Measurements from ENCODE around the gene PDLIM4.

PDLIM4 gene

DNA sequence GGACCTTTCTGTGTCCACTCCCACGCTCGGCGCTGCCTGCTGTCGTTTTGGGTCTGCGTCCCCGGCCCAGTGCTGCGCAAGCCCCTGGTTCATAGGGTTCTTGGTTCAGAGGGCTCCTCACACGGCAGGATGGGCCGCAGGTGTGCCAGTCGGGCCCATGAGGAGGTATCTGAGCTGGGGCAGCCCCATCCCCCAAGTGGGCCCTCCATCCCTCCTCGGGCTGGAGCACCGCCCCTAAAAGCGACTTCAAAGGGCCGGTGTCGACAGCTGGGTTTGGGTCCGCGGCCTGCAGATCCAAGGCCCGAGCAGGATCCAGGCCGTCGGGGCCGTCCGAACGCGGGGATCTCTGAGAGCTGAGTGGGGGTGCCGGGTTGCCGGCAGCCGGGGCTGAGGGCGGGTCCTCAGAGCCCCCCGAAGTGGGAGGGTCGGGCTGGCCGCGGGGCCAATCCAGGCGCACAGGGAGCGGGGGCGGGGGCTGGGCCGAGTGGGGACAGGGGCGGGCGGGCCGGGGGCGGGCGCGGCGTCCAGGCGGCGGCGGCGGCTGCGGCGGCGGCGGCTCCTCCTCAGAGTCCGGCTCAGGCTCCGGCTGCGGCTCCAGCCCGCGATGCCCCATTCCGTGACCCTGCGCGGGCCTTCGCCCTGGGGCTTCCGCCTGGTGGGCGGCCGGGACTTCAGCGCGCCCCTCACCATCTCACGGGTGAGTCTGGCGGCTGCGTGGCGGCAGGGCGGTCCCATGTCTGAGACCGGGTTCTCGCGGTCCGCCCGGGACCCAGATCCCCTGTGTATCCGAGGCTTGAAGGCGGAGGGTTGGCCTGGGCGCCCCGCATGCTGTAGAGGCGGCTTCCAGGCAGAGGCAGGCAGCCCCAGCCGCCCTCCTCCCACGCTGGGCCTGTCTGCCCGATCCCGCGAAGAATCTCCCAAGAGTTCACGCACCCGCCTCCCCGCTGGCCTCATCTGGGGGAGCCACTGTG lies at the start of gene PDLIM4:
Gene PDLIM4 (plus strand): TSS at position 566 of the 971 bp plus-strand sequence. CDS start 39 bp downstream, at position 605.
- peak; percentile 54 for DNase-seq

DNA sequence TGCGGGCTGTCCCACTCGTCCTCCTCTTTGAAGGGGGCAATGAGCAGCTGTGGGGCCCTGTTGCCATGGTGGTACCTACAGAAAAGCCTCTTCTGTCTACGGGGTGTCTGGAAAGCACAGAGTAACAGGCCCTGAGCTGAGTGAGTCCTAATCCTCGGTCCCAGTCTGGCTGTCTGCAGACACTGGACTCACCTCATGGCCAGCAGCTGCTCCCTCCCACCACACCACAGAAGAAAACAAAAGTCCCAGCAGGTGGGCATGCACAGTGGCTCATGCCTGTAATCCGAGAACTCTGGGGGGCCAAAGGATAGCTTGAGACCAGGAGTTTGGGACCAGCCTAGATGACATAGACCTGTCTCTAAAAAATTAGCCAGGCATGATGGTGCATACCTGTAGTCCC lies 49.7 kb upstream of the PDLIM4 start:
- DNase-seq: peak; percentile 30

DNA sequence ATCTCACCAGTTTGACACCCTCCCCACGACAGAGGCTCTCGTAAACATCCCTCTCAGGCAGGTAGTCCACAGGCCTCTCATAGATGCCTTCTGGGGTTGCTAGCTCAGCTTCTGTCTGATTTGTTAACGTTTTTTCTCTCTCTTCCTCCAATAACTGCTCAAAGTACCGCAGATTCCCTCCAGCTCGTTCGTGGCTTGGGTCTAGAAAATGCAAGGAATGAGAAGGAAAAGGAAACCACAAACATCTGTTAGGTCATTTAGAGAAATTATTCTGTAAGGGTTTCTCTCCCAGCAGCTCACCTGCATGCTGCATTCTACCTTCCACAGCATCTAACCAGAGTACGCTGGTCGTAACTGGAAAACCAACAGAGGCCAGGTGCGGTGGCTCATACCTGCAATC lies 48.4 kb upstream of the PDLIM4 start:
- no peak for DNase-seq

DNA sequence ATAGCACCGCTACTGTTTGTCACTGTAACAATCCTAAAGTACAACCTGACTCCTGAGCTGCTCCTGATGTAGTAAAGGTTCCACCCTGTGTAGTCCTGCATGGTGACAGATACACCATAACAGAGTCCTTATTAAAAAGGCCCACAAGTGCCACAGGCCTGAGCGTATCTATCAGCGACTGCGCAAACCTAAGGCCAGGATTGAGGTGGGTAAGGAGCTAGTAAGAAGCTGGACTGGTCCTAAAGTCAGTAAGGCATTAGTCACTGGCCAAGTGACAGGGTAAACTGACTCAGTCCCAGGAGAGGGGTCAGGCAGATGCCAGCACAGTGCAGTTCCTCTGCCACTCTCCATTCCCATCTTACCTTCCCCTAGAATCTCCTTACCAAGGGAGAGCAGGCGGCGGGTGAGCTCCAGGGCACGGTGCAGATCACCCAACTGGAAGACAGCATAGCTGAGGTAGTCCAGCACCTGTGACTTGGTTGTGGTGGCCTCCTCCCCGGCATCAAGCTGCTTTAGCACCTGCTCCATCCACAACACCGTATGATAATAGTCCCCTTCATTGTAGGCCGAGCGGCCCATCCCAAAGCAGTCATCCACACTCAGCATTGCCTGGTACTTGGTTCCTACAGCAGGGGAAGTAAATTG lies 47.5 kb upstream of the PDLIM4 start:
- peak; percentile 29 for DNase-seq

GRCh38 chr5:132210944-132211343 lies 46.6 kb upstream of the PDLIM4 start:
- DNase-seq: no peak

DNA sequence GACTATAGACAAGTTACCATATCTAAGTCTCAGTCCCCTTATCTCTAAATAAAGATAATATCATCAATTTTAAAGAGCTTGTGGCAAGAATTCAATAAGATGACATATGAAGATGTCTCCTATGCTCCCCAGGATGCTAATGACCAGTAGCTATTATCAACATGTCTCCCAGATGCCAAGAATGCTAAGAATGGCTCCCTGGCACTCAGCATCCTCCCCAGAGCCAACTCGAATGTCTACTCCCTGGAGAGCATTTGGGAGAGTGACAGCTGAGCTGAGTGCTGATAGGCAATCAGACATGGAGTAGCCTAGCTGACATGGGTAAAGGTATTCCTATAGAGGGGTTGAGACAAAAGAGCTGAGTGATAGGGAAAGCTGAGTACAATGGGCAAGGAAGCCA lies 45.7 kb upstream of the PDLIM4 start:
- DNase-seq: no peak

GRCh38 chr5:132213666-132214065 lies 43.8 kb upstream of the PDLIM4 start:
- no peak for DNase-seq

- no peak for DNase-seq
Measured at GRCh38 chr5:132214491-132214890, 43.0 kb upstream of the PDLIM4 start.

- no peak for DNase-seq
Measured at GRCh38 chr5:132215329-132215728, 42.2 kb upstream of the PDLIM4 start.

GRCh38 chr5:132218321-132218720 lies 39.2 kb upstream of the PDLIM4 start:
- DNase-seq: no peak

DNA sequence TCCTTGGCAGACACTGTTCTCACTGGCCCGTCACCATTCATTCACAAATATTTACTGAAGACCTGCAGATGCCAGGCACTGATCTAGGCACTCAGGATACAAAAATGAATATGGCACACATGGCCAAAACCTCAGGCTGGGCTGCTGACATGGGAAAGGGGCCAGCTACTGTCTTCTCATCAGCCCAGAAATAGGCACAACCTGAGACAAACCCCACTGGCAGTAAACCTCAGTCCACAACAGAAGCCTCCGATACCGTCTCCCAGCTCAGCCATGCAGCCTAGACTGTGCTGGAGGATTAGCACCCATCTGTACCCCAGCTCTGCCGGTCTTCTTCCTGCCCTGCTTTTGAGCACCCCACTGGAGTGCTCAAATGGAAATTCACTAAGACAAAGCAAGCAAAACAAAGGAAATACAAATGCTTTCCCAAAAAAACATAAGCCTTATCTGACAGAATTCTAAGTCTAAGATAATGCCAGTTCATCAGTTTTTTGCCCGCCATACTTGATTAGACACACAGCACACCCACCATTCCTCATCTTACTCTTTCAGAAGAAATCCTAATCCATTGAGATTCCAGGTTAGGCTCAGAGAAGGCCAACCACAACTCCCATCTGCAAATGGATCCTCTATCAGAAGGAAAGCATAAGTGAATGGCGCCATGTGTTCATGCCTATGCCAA lies 38.1 kb upstream of the PDLIM4 start:
- DNase-seq: no peak

DNA sequence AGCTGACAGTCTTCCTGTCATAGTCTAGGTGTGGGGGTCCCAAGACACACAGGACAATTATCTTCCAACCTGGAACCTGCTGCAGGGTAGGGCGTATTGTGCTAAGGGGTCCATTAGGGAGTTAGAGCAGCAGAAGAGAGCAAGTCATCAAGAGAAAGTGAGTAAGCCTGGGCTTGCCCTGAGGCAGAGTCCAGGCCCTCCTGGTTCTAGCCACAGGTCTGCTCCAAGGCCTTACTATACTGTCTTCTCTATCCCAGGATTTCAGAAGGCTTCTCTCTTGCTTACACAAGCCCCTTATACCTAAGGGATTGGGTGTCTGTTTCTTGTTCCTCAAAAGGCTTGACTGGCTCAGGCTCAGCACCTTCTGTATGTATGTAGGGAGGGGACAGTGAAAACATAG lies 37.5 kb upstream of the PDLIM4 start:
- no peak for DNase-seq

GRCh38 chr5:132220491-132220890 lies 37.0 kb upstream of the PDLIM4 start:
- no peak for DNase-seq

GRCh38 chr5:132221781-132222648 lies 35.5 kb upstream of the PDLIM4 start:
- no peak for DNase-seq

GRCh38 chr5:132222649-132223038 lies 34.9 kb upstream of the PDLIM4 start:
- DNase-seq: no peak

- DNase-seq: no peak
Measured at GRCh38 chr5:132223861-132224260, 33.6 kb upstream of the PDLIM4 start.

DNA sequence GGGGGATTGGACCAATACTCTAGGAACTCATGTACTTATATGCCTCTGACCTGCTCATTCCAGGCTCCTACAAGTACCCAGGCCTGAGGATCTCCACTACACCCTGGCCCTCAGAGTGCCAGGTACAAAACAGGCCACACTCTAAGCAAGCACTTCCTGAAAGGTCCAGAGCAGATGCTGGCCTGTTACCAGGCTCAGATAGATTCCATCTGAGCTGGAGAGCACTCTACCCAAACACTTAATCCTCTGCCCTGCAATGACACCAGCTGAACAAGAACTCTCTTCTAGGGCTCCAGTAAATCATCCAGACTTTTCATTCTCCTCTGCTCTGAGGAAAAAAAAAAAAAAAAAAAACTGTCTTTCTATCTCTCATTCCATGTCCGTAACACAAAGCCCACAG lies 32.8 kb upstream of the PDLIM4 start:
- no peak for DNase-seq

DNA sequence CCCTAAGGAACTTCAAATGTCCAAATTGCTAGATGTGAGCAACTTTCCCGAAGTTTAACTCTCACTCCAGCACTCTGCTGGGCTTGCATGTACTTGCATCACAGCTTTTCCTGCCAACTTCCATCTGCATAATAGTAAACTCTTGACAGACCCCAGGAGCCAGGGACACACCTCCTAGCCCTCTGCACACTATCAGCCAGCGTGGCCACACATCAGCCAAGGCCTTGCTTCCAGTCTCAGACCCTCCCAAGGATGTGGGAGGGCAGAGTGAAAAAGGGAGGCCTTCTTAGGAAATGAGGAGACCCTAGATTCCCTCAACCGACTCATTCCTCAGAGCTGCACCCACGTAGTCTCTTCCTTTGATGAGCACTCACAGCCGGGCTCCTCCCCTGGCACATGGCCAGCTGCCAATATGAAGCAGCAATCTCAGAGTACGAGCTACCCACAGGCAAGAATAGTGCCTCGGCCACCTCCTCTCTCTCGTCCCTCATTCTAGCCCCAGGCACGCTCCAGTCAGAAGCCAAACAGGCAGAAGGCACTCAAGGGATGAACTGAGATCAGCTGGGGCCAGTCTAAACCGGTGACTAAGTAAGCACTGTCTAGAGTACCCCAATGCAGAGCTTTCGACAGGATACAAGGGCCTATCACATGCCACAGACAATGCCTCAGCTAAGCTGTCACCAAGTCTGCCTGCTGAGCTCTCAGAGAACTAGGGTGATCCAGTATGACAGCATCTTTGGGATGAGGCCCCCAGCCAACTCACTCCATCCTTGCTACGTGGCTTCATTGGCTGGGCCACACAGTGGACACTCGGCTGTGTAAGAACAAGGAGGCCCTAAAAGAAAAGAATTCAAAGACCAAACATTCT lies 32.1 kb upstream of the PDLIM4 start:
- peak; percentile 66 for DNase-seq

DNA sequence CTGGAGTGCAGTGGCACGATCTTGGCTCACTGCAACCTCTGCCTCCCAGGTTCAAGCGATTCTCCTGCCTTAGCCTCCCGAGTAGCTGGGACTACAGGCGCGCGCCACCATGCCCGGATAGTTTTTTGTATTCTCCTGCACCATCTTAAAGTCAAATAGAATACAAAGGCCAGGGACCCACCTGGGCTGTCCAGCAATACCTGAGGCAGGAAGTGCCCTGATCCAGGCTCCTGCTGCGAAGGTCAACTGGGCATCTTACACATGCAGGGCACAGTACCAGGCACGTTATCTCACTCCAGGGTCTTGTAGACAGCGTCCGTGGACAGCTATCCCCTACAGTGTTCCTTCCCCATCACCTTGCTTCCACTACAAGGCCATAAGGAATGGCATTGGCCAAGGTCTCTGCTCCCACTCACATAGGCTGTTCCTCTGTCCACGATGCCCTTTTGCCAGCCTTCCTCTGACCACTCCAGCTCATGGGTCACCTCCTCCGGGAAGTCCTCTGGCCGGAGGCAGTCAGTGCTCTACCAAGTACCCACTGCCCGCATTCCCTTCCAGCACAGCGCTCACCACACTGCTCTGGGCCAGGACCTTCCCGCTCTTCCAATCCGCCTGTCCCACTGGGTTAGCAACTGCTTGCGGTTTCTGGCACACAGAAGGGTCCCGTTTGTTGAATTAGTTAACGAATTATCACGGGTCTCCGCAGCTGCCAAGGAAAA lies 30.8 kb upstream of the PDLIM4 start:
- DNase-seq: peak; percentile 46

DNA sequence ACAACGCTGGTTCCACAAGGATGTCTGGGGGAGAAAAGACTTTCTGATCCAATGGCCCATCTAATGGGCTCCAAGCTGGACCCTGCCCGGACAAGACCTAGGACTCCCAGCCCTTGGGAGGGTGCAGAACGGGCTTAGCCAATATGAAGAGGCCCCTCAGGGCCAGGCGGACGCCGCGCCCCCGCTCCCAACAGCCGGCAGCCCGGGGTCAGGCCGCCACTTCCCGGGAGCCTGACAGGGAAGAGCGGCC lies 30.3 kb upstream of the PDLIM4 start:
- no peak for DNase-seq

All from activated CD8-positive, alpha-beta memory T cell treated with anti-CD3 and anti-CD28 coated beads, Interleukin-2, amount 50 U/mL, for 48 hours (primary cell).